Hepatocyte (in vitro differentiated cells): ENCODE results near the gene TMEM98.

ENCODE experiments used
- EZH2 ChIP-seq: fragments of 200-600 bp; sonication (generic); IDR thresholded peaks from 2 replicates; pipeline ENCODE4 v1.6.1; 2016; ENCODE audit warnings: antibody characterized with exemption, mild to moderate bottlenecking, borderline replicate concordance
- TF ChIP-seq, protein P1 (sequence below): fragments of 200-600 bp; sonication (generic); IDR thresholded peaks from 2 replicates; pipeline ENCODE4 v1.5.1; 2016; ENCODE audit warnings: antibody characterized with exemption, mild to moderate bottlenecking; ENCODE audit not compliant: poor library complexity

DNA sequence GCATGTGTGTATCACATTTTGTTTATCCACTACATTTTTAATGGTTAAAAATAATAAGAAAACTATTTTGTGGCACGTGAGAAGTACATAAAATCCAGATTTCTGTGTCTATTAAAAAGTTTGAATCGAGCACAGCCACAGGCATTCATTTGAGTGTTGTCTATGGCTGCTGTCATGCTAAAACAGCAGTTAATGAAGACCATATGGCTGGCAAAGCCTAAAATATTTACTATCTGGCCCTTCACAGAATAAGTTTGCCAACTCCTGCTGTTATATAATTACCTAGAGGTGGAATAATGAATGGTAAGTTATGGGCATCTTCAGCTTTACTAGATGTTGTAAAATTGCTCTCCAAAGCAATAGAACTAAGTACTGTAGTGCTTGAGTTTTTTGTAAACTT lies 30.5 kb downstream of the TMEM98 start:
- TF ChIP-seq, protein P1, sequence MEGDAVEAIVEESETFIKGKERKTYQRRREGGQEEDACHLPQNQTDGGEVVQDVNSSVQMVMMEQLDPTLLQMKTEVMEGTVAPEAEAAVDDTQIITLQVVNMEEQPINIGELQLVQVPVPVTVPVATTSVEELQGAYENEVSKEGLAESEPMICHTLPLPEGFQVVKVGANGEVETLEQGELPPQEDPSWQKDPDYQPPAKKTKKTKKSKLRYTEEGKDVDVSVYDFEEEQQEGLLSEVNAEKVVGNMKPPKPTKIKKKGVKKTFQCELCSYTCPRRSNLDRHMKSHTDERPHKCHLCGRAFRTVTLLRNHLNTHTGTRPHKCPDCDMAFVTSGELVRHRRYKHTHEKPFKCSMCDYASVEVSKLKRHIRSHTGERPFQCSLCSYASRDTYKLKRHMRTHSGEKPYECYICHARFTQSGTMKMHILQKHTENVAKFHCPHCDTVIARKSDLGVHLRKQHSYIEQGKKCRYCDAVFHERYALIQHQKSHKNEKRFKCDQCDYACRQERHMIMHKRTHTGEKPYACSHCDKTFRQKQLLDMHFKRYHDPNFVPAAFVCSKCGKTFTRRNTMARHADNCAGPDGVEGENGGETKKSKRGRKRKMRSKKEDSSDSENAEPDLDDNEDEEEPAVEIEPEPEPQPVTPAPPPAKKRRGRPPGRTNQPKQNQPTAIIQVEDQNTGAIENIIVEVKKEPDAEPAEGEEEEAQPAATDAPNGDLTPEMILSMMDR, result no peak
- TF ChIP-seq EZH2, result no peak
